Activated CD4-positive, alpha-beta T cell treated with anti-CD3 and anti-CD28 coated beads for 36 hours (primary cell): ENCODE data around the gene OGG1. TPM values are rescaled to one million over a fixed set of nuclear protein-coding genes. Genes with fewer than 3 reads are reported as not detected.
A peak's percentile ranks its signal among the peaks of the same experiment; 100 is the strongest.

ENCODE experiments used
- ATAC-seq: fragments of 200-7000 bp; cut with Tn5 transposase; one replicate; pipeline ENCODE4 v1.10.0; 2021; ENCODE audit warnings: mild to moderate bottlenecking, moderate library complexity
- CTCF ChIA-PET: fragments of 350-600 bp; sonication (Branson Sonifier 250); formaldehyde crosslinking; loops from one replicate; lab custom pipeline; 2021; ENCODE audit warnings: antibody characterized with exemption; lab: Charles Lee
- POLR2A ChIA-PET: fragments of 350-600 bp; sonication (Branson Sonifier 250); formaldehyde crosslinking; loops from one replicate; lab custom pipeline; 2021; ENCODE audit warnings: antibody characterized with exemption, inconsistent platforms; lab: Charles Lee
- DNase-seq: peaks from one replicate; pipeline ENCODE4 v3.0.0-alpha.2; 2020
- H3K27ac Mint-ChIP-seq: one replicate; pipeline ENCODE4 v1.8.0; 2021; ENCODE audit warnings: mixed read lengths
- H3K27me3 Mint-ChIP-seq: one replicate; pipeline ENCODE4 v1.8.0; 2021; ENCODE audit warnings: mixed read lengths
- H3K36me3 Mint-ChIP-seq: one replicate; pipeline ENCODE4 v1.8.0; 2021; ENCODE audit warnings: low read depth, mixed read lengths
- H3K4me1 Mint-ChIP-seq: one replicate; pipeline ENCODE4 v1.8.0; 2021; ENCODE audit warnings: mixed read lengths
- H3K4me3 Mint-ChIP-seq: one replicate; pipeline ENCODE4 v1.8.0; 2021; ENCODE audit warnings: mild to moderate bottlenecking, moderate library complexity, mixed read lengths
- H3K9me3 Mint-ChIP-seq: one replicate; pipeline ENCODE4 v1.8.0; 2021; ENCODE audit warnings: low read depth, mixed read lengths
- intact Hi-C, 2 experiments: fragments of 100-400 bp; cut with DNase I in 1 of 2; cut with micrococcal nuclease in 1 of 2; formaldehyde crosslinking; loops; one replicate each; pipeline versions ENCODE4 v1.14.2 to v1.15.1; 2022 to 2024; cut with DNase I, micrococcal nuclease
- total RNA-seq, 2 experiments: library from RNA; stranded (reverse); gene quantifications; one replicate each; pipeline ENCODE4 v1.2.3, GENCODE V29; 2021

Gene OGG1
- total RNA-seq, 2 experiments from 2014 or later, result 36.4 to 61.6 TPM

DNA sequence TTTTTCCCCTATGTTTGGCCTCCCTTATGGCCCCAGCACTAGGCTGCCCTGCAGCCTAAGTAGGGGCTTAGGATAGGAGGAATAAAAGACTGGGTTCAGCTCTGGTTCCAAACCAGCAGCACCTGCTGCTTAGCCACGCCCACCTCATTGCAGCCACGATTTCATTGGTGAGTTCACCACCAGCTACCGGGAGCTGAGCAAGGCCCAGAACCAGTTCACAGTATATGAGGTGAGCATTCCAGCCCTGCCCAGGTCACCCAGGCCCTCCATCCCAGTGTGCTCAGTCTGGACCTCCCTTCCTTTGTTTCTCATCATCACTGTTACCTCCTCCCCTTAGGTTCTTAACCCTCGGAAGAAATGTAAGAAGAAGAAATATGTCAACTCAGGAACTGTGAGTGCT lies 34.6 kb upstream of the OGG1 start:
- H3K4me3 Mint-ChIP-seq, result no peak overlapping the region
- H3K27me3 Mint-ChIP-seq, result peaks cover 2% of the 10 kb centered on the region
- H3K36me3 Mint-ChIP-seq, result no peaks in the 10 kb centered on the region
- H3K9me3 Mint-ChIP-seq, result no peaks in the 10 kb centered on the region
- intact Hi-C loops, result no loop called here
- CTCF ChIA-PET, result interaction anchor here (0.5 to 2.3 kb wide), 4 partner anchors 12 to 78 kb away, joined by 3 to 15 read pairs (median 4); partner anchors contain the start of gene ARPC4
- no peak for ATAC-seq
- POLR2A ChIA-PET, result no interaction called here
- no peak overlapping the region for H3K27ac Mint-ChIP-seq
- peak; percentile 30 for DNase-seq
- H3K4me1 Mint-ChIP-seq, result peaks cover 11% of the 10 kb centered on the region

DNA sequence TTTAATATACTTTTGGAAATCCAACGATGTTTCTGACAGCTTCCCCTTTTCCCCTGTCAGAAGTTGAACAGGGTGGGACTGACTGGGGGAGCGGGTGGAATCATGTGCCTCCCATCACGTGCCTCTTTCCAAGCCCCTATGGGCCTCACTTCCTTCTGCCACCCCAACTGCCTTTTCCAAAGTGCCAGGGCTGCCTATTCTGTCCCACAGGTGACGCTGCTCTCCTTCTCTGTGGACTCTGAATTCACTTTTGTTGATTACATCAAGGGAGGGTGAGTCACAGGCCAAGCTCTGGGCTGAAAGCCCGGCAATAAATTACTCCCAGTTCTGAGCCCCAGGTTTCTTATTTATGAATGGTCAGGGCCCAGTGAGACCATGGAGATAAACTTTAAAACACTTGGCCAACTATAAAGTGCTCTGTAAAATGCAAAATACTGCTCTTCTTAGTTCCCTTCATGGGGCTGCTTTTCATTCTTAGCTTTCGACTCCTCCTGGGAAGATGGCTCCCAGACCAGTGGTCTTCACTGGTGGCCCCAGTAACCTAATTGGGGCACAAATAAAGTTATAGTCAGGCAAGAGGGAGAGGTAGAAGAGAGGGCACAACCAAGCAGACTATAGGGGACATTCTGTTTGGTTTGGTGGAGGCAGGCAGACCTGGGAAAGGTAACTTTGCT lies 33.9 kb upstream of the OGG1 start:
- H3K4me1 Mint-ChIP-seq, result peaks cover 9% of the 10 kb centered on the region
- CTCF ChIA-PET, result interaction anchor here (0.5 to 2.3 kb wide), 7 partner anchors 9 to 324 kb away, joined by 3 to 15 read pairs (median 4); partner anchors contain the start of gene ARPC4
- peak; percentile 62 for DNase-seq
- H3K4me3 Mint-ChIP-seq, result no peak overlapping the region
- H3K27me3 Mint-ChIP-seq, result peaks cover 2% of the 10 kb centered on the region
- H3K9me3 Mint-ChIP-seq, result no peaks in the 10 kb centered on the region
- intact Hi-C loops, result no loop called here
- no peaks in the 10 kb centered on the region for H3K36me3 Mint-ChIP-seq
- POLR2A ChIA-PET, result no interaction called here
- no peak overlapping the region for H3K27ac Mint-ChIP-seq
- peak; percentile 92 for ATAC-seq

DNA sequence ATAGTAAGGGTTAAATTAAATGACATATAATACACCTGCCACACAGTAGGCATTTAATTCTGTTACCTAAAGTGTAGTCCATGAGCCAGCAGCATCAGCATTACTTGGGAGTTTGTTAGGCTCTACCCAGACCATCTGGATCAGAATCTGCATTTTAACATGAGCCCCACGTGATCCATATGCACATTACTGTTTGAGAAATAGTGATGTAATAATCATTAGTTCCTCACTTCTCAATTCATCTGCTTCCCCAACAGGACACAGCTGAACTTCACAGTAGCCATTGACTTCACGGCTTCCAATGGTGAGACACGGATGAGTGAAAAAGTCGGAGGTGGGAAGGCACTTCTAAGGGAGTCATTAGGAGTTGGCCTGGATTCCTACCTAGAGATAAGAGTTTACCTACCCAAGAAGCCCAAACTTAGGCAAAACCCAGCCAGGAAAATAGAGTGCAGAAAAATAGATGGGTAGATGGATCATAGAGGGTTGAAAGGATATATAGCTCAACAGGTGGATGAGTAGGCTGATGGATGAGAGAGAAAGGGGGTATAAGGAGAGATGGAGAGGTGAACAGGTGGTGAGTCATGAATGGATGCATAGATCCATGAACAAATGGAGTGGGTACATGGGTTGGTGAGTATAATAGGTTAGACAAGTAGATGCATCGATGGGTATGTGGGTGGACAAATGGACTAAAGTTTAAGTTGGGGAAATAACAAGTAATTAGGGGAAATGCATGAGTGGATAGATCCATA lies 32.8 kb upstream of the OGG1 start:
- CTCF ChIA-PET, result no interaction called here
- H3K27me3 Mint-ChIP-seq, result peaks cover 2% of the 10 kb centered on the region
- no peak overlapping the region for H3K27ac Mint-ChIP-seq
- peaks cover 9% of the 10 kb centered on the region for H3K4me1 Mint-ChIP-seq
- no peak for DNase-seq
- POLR2A ChIA-PET, result no interaction called here
- no peak overlapping the region for H3K4me3 Mint-ChIP-seq
- no peak for ATAC-seq
- no peaks in the 10 kb centered on the region for H3K36me3 Mint-ChIP-seq
- intact Hi-C loops, result no loop called here
- H3K9me3 Mint-ChIP-seq, result no peaks in the 10 kb centered on the region

DNA sequence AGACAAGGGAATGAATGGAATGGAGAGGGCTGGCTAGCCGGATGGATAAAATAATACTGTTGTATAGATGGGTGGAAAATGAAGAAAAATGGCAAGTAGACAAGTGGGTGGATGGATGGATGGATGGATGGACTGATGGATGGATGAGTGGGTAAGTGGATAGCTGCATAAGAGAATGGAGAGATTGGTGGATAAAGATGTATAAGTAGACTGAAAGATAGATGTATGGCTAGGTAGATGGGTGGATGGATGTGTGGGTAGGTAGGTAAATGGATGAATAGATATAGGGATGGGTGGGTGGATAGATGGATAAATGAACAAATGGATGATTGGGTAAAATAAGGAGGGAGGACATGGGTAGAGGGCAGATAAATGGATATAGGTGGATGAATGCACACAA lies 32.2 kb upstream of the OGG1 start:
- ATAC-seq (no peak), DNase-seq (no peak)
- no peak overlapping the region for H3K4me3 Mint-ChIP-seq
- H3K27me3 Mint-ChIP-seq, result peaks cover 2% of the 10 kb centered on the region
- no peaks in the 10 kb centered on the region for H3K9me3 Mint-ChIP-seq
- H3K36me3 Mint-ChIP-seq, result no peaks in the 10 kb centered on the region
- intact Hi-C loops, result no loop called here
- ChIA-PET POLR2A (no interaction called here), CTCF (interaction anchor here (0.6 to 1.5 kb wide), 3 partner anchors 10 to 184 kb away, joined by 3 to 12 read pairs (median 4); no protein-coding TSS in a partner anchor)
- H3K4me1 Mint-ChIP-seq, result peaks cover 9% of the 10 kb centered on the region
- no peak overlapping the region for H3K27ac Mint-ChIP-seq

DNA sequence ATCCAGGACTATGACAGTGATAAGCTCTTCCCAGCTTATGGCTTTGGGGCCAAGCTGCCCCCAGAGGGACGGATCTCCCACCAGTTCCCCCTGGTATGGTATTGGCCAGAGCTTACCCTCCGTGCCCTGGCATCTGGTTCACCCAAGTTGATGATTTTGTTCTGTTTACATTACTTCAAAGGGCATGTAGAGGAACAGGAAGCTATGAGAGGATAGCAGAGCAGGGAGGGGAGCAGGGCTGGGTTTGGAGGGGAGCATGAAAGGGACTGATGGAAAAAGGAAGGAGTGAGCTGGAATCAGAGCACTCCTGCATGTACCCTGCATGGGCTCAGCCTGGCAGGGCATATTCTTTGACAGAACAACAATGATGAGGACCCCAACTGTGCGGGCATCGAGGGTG lies 31.6 kb upstream of the OGG1 start:
- DNase-seq, result no peak
- no peaks in the 10 kb centered on the region for H3K36me3 Mint-ChIP-seq
- H3K4me1 Mint-ChIP-seq, result peaks cover 9% of the 10 kb centered on the region
- no peak overlapping the region for H3K4me3 Mint-ChIP-seq
- peaks cover 2% of the 10 kb centered on the region for H3K27me3 Mint-ChIP-seq
- no peaks in the 10 kb centered on the region for H3K9me3 Mint-ChIP-seq
- no peak overlapping the region for H3K27ac Mint-ChIP-seq
- POLR2A ChIA-PET, result no interaction called here
- intact Hi-C loops, result no loop called here
- no peak for ATAC-seq
- CTCF ChIA-PET, result interaction anchor here (0.6 to 1.5 kb wide), 3 partner anchors 10 to 184 kb away, joined by 3 to 12 read pairs (median 4); no protein-coding TSS in a partner anchor

DNA sequence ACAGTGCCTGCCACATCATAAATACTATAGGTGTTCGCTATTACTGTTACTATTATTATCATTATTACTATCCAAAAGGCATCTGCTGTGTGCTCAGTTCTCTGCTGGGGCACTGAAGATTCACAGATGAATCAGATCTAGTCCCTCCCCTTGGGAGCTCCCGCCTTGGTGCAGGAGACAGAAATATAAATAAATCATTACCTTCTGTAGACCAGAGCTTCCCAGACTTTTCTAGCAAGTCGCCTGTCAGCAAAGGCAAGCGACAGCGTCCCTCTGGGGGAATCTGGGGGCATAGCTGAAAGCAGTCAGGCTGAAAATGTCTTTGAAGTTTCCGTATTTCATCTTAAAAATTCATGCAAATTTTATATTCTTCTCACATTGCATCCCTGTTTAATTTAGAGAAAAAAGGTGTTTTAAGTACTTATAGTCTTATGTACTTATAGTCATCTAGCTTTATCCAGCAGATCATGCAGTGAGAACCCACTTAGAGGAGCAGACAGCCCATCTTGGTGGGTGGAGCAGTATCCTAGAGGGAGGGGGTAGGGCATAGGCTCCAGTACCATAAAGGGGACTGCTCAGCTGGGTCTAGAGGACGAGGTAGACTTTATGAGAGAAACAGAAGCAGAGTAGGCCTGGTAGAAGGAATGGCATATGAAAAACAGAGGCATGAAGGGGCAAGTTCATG lies 28.6 kb upstream of the OGG1 start:
- no peak overlapping the region for H3K4me3 Mint-ChIP-seq
- no peaks in the 10 kb centered on the region for H3K36me3 Mint-ChIP-seq
- peaks cover 9% of the 10 kb centered on the region for H3K4me1 Mint-ChIP-seq
- intact Hi-C loops, result no loop called here
- ChIA-PET POLR2A (interaction anchor here (1.8 kb wide), 1 partner anchor 10 kb away, joined by 10 read pairs; the partner anchor contains the start of gene BRPF1), CTCF (interaction anchor here (2.7 kb wide), 1 partner anchor 9 kb away, joined by 10 read pairs; no protein-coding TSS in a partner anchor)
- ATAC-seq, result no peak
- no peak overlapping the region for H3K27ac Mint-ChIP-seq
- no peaks in the 10 kb centered on the region for H3K9me3 Mint-ChIP-seq
- DNase-seq, result no peak
- no peaks in the 10 kb centered on the region for H3K27me3 Mint-ChIP-seq

DNA sequence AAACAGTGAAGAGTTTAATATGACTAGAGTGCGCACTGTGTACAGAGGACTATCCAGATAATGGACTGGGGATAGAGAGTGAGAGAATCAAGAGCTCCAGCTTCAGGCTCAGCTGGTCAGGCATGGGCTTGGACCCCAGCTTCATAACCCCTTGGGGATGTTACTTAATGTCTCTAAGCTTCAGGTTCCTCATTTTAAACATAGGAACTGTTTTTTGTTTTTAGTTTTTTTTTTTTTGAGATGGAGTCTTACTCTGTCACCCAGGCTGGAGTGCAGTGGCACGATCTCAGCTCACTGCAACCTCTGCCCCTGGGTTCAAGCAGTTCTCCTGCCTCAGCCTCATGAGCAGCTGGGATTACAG lies 28.1 kb upstream of the OGG1 start:
- CTCF ChIA-PET, result interaction anchor here (2.7 kb wide), 1 partner anchor 8 kb away, joined by 10 read pairs; no protein-coding TSS in a partner anchor

DNA sequence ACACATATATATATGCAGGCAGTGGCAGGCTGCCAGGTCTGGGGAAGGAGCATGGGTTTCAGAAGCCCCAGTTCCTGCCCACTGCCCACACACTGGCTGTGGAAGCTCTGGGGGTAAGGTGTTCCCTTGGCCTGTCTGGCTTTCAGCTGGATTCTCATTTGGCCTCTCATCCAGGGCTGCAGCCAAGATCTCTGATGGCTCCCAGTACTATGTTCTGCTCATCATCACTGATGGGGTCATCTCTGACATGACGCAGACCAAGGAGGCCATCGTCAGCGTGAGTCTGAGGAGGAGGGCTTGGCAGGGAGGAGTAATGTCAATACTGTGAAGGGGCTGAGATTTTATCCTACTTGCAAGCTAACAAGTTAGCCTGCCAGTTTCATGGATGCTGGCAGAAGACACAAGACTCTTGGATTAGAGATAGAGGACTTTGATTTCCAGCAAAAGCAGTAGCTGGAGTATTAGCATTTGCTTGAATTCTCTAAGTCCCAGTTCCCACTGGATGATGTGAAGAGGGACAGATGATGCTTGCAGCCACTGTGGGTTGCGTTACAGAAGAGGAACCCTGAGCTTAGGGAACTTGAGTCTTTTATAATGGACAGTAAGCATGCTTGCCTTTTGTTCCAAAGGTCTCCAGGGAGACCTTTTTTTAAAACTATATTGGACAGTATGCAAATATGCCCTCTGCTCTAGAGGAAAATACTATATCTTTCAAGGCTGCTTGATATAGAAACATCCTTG lies 23.8 kb upstream of the OGG1 start:
- intact Hi-C loops, result loop anchor here in 1 of 2 experiments (5.0 kb wide), 1 partner anchor 224 kb away; no protein-coding TSS in a partner anchor
- H3K4me1 Mint-ChIP-seq, result peaks cover 33% of the 10 kb centered on the region
- no peaks in the 10 kb centered on the region for H3K27me3 Mint-ChIP-seq
- ATAC-seq (no peak), DNase-seq (no peak)
- no peaks in the 10 kb centered on the region for H3K36me3 Mint-ChIP-seq
- no peak overlapping the region for H3K27ac Mint-ChIP-seq
- H3K9me3 Mint-ChIP-seq, result no peaks in the 10 kb centered on the region
- ChIA-PET POLR2A (no interaction called here), CTCF (interaction anchor here (1.1 to 1.4 kb wide), 4 partner anchors 12 to 169 kb away, joined by 3 to 4 read pairs (median 3); partner anchors contain the start of gene OGG1)
- H3K4me3 Mint-ChIP-seq, result no peak overlapping the region

More for the DNA sequence above, 28.1 kb upstream of the OGG1 start:
- DNase-seq, result no peak
- H3K36me3 Mint-ChIP-seq, result no peaks in the 10 kb centered on the region
- no peaks in the 10 kb centered on the region for H3K27me3 Mint-ChIP-seq
- no peaks in the 10 kb centered on the region for H3K9me3 Mint-ChIP-seq
- peaks cover 12% of the 10 kb centered on the region for H3K4me1 Mint-ChIP-seq
- H3K27ac Mint-ChIP-seq, result no peak overlapping the region
- POLR2A ChIA-PET, result interaction anchor here (0.6 to 1.8 kb wide), 2 partner anchors 9 to 343 kb away, joined by 10 read pairs; partner anchors contain the start of gene BRPF1
- intact Hi-C loops, result no loop called here
- no peak for ATAC-seq
- H3K4me3 Mint-ChIP-seq, result no peak overlapping the region

DNA sequence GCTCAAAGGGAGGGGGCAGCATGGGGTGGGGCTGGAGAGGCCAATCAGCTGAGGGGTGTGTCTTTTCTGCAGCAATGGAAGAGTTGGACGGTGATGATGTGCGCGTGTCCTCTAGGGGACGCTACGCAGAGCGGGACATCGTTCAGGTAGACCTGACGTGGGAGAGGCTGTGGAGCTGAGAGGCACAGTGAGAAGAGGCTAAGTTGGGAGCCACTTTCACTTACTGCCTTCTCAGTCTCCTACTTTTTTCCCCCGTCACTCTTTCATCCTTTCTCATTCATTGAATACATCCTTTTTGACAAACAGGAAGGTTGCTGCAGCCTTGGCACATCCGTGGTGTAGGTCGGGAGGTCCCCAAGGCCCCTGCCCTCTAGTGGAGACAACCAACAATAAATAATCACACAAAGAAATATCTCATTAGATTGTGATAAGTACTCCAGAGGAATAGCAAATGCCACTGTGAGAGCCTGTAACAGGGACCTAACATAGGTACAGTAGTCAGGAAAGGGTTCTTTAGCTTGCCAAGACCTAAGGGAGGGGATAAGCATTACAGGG lies 22.6 kb upstream of the OGG1 start:
- ATAC-seq, result peak; percentile 28
- H3K4me1 Mint-ChIP-seq, result peaks cover 34% of the 10 kb centered on the region
- intact Hi-C loops, result loop anchor here (1.0 to 5.0 kb wide), 5 partner anchors 78 to 374 kb away; partner anchors contain the start of genes FANCD2 (in 1 of the 2) and MTMR14 (in 1 of the 2)
- no peaks in the 10 kb centered on the region for H3K27me3 Mint-ChIP-seq
- peak overlapping the region; percentile 50 for H3K4me3 Mint-ChIP-seq
- peak overlapping the region; percentile 71 for H3K27ac Mint-ChIP-seq
- ChIA-PET CTCF (interaction anchor here (0.6 to 2.6 kb wide), 28 partner anchors 9 to 382 kb away, joined by 3 to 15 read pairs (median 3); partner anchors contain the start of genes ARPC4, OGG1 and TADA3), POLR2A (interaction anchor here (0.8 kb wide), 1 partner anchor 330 kb away, joined by 3 read pairs; no protein-coding TSS in a partner anchor)
- H3K9me3 Mint-ChIP-seq, result no peaks in the 10 kb centered on the region
- no peaks in the 10 kb centered on the region for H3K36me3 Mint-ChIP-seq
- DNase-seq, result peak; percentile 82

DNA sequence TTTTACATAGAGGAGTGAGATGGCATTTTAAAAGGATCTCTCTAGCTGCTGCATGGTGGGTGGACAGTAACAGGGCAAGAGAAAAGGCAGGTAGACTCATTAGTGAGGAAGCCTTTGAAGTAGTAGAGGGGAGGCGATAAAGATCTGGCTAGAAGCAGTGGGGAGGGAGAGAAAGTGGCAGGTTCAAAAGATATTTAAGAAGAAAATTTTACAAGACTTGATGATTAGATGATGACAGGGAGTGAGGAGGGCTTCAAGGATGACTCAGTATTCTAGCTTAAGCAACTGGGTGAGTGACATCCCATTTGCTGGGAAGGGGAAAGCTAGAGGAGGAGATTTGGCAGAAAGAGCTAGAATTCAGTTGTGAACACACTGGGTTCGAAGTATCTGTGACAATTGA lies 22.0 kb upstream of the OGG1 start:
- peak overlapping the region; percentile 71 for H3K27ac Mint-ChIP-seq
- ATAC-seq (no peak), DNase-seq (no peak)
- peaks cover 38% of the 10 kb centered on the region for H3K4me1 Mint-ChIP-seq
- H3K27me3 Mint-ChIP-seq, result no peaks in the 10 kb centered on the region
- no peaks in the 10 kb centered on the region for H3K9me3 Mint-ChIP-seq
- no peak overlapping the region for H3K4me3 Mint-ChIP-seq
- intact Hi-C loops, result loop anchor here (1.0 to 5.0 kb wide), 5 partner anchors 78 to 374 kb away; partner anchors contain the start of genes FANCD2 (in 1 of the 2) and MTMR14 (in 1 of the 2)
- ChIA-PET CTCF (interaction anchor here (0.6 to 2.6 kb wide), 18 partner anchors 9 to 684 kb away, joined by 3 to 15 read pairs (median 4); partner anchors contain the start of genes ARPC4 and TADA3), POLR2A (interaction anchor here (0.8 kb wide), 1 partner anchor 331 kb away, joined by 3 read pairs; no protein-coding TSS in a partner anchor)
- H3K36me3 Mint-ChIP-seq, result peaks cover 2% of the 10 kb centered on the region
